ENCODE measurements around the gene SH2D3A. TPM values are rescaled to one million over a fixed set of nuclear protein-coding genes. Genes with fewer than 3 reads are reported as not detected.
A peak's percentile ranks its signal among the peaks of the same experiment; 100 is the strongest.

Gene SH2D3A
- total and polyA plus RNA-seq, 2 donors (not counting 1 experiment from before 2014, with no cell fraction given): 36.1 to 54.1 TPM

DNA sequence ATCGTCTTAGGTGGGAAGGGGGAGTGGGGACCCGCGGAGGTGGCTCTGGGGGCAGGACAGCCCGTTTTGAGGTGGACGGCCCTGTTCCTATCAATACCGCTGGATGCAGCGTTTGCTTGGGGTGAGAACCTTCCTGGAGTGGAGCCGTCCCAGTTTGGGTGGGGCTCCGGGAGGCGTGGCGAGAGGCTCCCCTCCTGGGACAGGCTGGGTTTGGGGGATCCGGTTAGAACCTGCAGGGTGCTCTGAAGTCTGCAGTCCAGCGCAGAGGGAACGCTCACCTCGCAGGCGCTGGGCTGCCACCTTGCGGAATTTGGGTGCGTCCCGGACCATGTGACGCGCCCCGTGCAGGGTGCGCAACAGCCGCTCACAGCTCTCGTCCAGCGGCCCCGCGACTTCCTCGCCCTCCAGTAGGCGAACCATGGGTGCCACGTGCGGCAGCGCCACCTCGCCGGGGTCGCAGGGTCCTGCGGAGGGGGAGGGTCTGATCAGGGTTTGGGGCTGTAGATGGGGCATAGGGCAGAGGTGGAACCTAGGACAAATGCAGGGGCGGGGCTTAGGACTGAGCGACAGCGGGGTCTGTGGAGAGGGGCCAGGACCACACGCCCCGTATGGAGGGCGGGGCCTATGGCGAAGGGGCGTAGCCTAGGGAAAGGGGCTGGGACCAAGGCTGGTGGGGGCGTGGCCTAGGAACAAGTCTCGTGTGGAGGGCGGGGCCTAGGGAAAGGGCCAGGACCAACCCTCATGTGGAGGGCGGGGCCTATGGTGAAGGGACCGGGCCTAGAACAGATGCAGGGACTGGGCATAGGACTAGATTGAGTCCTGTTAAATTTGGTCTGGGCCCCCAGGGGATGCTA is 13.8 kb downstream of the SH2D3A start:
- CTCF ChIA-PET: interaction anchor here (0.7 to 3.8 kb wide), 11 partner anchors 10 to 294 kb away, joined by 3 to 22 read pairs (median 5); partner anchors contain the start of genes GPR108, SLC25A23 and VAV1
- WGBS (ENCODE audit: insufficient coverage): 4% methylated on average over 50 of the region's 50 CpGs

More for the DNA sequence above, 13.8 kb downstream of the SH2D3A start:
- Histone ChIP-seq H3K27ac (ENCODE audit: low read length in 2 of 2) (peak overlapping the region in 1 of 2 donors; percentile 35), H3K9me3 (ENCODE audit: control extremely low read depth in 1 of 3, control insufficient read depth in 2 of 3, insufficient read depth in 1 of 3, low read length in 2 of 3) (no peaks in the 10 kb centered on the region), H2AFZ (ENCODE audit: insufficient read depth, low read depth, low read length, poor library complexity, severe bottlenecking) (peak overlapping the region; percentile 65), H3K79me2 (ENCODE audit: control insufficient read depth, insufficient read depth, low read length) (peaks cover 16% of the 10 kb centered on the region), H3K4me3 (ENCODE audit: control extremely low read depth in 1 of 5, extremely low read depth in 1 of 5, insufficient read depth in 1 of 5, low read depth in 2 of 5, low read length in 4 of 5) (peak overlapping the region in 4 of 5 experiments; percentile 41 to 65 (median 58)), H4K20me1 (ENCODE audit: control insufficient read depth, insufficient read depth, low read length, poor library complexity, severe bottlenecking) (peaks cover 25% of the 10 kb centered on the region), H3K4me2 (replicated peaks; ENCODE audit: low read depth, low read length, poor library complexity, severe bottlenecking) (peak overlapping the region; percentile 83), H3K36me3 (replicated peaks in 1 of 2; ENCODE audit: control extremely low read depth in 1 of 2, control insufficient read depth in 1 of 2, extremely low read depth in 1 of 2, insufficient read depth in 2 of 2, low read length in 1 of 2) (peaks cover 0 to 32% of the 10 kb centered on the region in 2 experiments), H3K27me3 (replicated peaks in 1 of 4; ENCODE audit: control extremely low read depth in 1 of 4, control insufficient read depth in 3 of 4, insufficient read depth in 4 of 4, low read length in 3 of 4) (no peaks in the 10 kb centered on the region), H3K4me1 (ENCODE audit: control insufficient read depth in 2 of 2, insufficient read depth in 2 of 2, low read length in 2 of 2) (peaks cover 14 to 29% of the 10 kb centered on the region in 2 donors), H3K9ac (ENCODE audit: low read length) (peak overlapping the region; percentile 58)
- H3K27ac Mint-ChIP-seq: peak overlapping the region; percentile 96
- peak overlapping the region; percentile 94 for H3K4me3 Mint-ChIP-seq
- intact Hi-C loops (cut with micrococcal nuclease): loop anchor here (1.0 to 5.0 kb wide), 8 partner anchors 14 to 381 kb away; partner anchors contain the start of genes ALKBH7, SH2D3A and VAV1
- DNase-seq (peak; percentile 92), ATAC-seq (ENCODE audit: low read depth) (peak; percentile 91)
- POLR2A ChIA-PET: interaction anchor here (0.7 to 2.2 kb wide), 5 partner anchors 13 to 237 kb away, joined by 3 to 6 read pairs (median 3); partner anchors contain the start of genes GPR108 and SH2D3A
- H3K27me3 Mint-ChIP-seq: no peaks in the 10 kb centered on the region
- TF ChIP-seq, protein P1, sequence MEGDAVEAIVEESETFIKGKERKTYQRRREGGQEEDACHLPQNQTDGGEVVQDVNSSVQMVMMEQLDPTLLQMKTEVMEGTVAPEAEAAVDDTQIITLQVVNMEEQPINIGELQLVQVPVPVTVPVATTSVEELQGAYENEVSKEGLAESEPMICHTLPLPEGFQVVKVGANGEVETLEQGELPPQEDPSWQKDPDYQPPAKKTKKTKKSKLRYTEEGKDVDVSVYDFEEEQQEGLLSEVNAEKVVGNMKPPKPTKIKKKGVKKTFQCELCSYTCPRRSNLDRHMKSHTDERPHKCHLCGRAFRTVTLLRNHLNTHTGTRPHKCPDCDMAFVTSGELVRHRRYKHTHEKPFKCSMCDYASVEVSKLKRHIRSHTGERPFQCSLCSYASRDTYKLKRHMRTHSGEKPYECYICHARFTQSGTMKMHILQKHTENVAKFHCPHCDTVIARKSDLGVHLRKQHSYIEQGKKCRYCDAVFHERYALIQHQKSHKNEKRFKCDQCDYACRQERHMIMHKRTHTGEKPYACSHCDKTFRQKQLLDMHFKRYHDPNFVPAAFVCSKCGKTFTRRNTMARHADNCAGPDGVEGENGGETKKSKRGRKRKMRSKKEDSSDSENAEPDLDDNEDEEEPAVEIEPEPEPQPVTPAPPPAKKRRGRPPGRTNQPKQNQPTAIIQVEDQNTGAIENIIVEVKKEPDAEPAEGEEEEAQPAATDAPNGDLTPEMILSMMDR (IDR thresholded peaks at IDR 0.05): peak; percentile 68
- no peak for TF ChIP-seq EZH2 (IDR thresholded peaks at IDR 0.05; ENCODE audit: borderline replicate concordance, insufficient read depth, low read depth, low read length, poor library complexity, severe bottlenecking)
- peaks cover 26% of the 10 kb centered on the region for H3K4me1 Mint-ChIP-seq
- no peaks in the 10 kb centered on the region for H3K9me3 Mint-ChIP-seq (ENCODE audit: insufficient read depth)

All from B cell (primary cell).